Stomach (tissue), 4 donors: ENCODE measurements around the gene ELMOD1.

ENCODE experiments used
- EP300 ChIP-seq: sonication (generic); formaldehyde crosslinking; IDR thresholded peaks from one replicate; pipeline ENCODE4 v1.6.1; 2017; ENCODE audit warnings: antibody characterized with exemption
- TF ChIP-seq, protein P1 (sequence below), 7 experiments: fragments of 450-650 bp in 4 of 7; fragments of 200-600 bp in 3 of 7; sonication (generic) in 3 of 7; IDR thresholded peaks; one replicate each; pipeline ENCODE4 v1.5.1; 2016 to 2019; ENCODE audit warnings: antibody characterized with exemption in 7 of 7, control low read depth in 2 of 7, mild to moderate bottlenecking in 1 of 7

DNA sequence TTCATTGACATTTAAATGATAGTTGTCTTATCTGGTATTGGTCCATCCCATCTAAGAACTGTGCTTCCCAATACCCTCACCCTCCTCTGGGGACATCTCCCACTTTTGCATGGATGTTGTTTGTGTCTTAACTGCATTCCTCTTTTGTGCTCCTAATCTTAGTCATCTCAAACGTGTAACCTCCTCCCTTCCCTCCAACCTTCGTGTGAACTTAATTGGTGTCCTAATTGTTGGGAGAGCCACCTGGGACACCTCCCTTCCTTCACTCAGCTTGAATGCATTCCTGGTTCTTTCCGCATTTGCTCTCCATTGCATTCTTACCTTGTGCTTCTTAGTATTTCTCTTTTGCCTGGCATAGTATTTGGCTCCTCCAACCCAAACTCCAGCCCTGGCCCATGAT lies 9.8 kb upstream of the ELMOD1 start:
- TF ChIP-seq EP300: no peak
- TF ChIP-seq, protein P1, sequence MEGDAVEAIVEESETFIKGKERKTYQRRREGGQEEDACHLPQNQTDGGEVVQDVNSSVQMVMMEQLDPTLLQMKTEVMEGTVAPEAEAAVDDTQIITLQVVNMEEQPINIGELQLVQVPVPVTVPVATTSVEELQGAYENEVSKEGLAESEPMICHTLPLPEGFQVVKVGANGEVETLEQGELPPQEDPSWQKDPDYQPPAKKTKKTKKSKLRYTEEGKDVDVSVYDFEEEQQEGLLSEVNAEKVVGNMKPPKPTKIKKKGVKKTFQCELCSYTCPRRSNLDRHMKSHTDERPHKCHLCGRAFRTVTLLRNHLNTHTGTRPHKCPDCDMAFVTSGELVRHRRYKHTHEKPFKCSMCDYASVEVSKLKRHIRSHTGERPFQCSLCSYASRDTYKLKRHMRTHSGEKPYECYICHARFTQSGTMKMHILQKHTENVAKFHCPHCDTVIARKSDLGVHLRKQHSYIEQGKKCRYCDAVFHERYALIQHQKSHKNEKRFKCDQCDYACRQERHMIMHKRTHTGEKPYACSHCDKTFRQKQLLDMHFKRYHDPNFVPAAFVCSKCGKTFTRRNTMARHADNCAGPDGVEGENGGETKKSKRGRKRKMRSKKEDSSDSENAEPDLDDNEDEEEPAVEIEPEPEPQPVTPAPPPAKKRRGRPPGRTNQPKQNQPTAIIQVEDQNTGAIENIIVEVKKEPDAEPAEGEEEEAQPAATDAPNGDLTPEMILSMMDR (IDR thresholded peaks at IDR 0.05): no peak
